Body of pancreas (tissue), 4 donors: ENCODE measurements around the gene DPYD. TPM values are rescaled to one million over a fixed set of nuclear protein-coding genes. Genes with fewer than 3 reads are reported as not detected.

Experiments
- ATAC-seq: fragments of 150-250 bp; one replicate; pipeline ENCODE4 v1.9.1; 2016
- DNase-seq, 4 donors: peaks; one replicate each; pipeline ENCODE4 v3.0.0-alpha.2; 2019
- H3K27ac ChIP-seq, 4 donors: fragments of 200-600 bp; sonication (generic); 1 replicate in 3 of 4; 2 replicates in 1 of 4; pipeline versions ENCODE4 v1.5.1 to v1.6.1; 2016 to 2019; ENCODE audit warnings: mild to moderate bottlenecking in 1 of 4, mixed read lengths in 1 of 4, moderate library complexity in 1 of 4
- H3K27me3 ChIP-seq, 2 donors: fragments of 200-600 bp; sonication (generic); one replicate each; pipeline ENCODE4 v1.6.0; 2016; ENCODE audit warnings: mild to moderate bottlenecking in 1 of 2
- H3K36me3 ChIP-seq, 2 donors: fragments of 200-600 bp; sonication (generic); replicated peaks in 1 of 2; 2 replicates each; pipeline ENCODE4 v1.5.1; 2016; ENCODE audit warnings: low read depth in 2 of 2; ENCODE audit not compliant: insufficient read depth in 1 of 2
- H3K4me1 ChIP-seq: fragments of 200-600 bp; sonication (generic); one replicate; pipeline ENCODE4 v1.6.0; 2016
- H3K4me3 ChIP-seq, 2 donors: fragments of 200-600 bp; sonication (generic); 1 replicate in 1 of 2; 2 replicates in 1 of 2; pipeline ENCODE4 v1.5.1; 2016 to 2019
- H3K9me3 ChIP-seq, 3 donors: fragments of 200-600 bp; sonication (generic); 1 replicate in 2 of 3; 2 replicates in 1 of 3; pipeline ENCODE4 v1.5.1; 2016
- CTCF ChIP-seq, 7 experiments: fragments of 450-650 bp in 4 of 7; fragments of 200-600 bp in 3 of 7; sonication (generic) in 3 of 7; IDR thresholded peaks; one replicate each; pipeline ENCODE4 v1.5.1; 2016 to 2019; ENCODE audit warnings: antibody characterized with exemption in 7 of 7
- POLR2A ChIP-seq, 3 donors: fragments of 450-650 bp; IDR thresholded peaks; one replicate each; pipeline ENCODE4 v1.6.1; 2016; ENCODE audit warnings: antibody characterized with exemption in 3 of 3, mild to moderate bottlenecking in 2 of 3
- WGBS, 2 donors: methylation state at CpG; one replicate each; pipeline ENCODE4 v1.1.5; 2017; 5-methylcytosine and 5-hydroxymethylcytosine counted together
- intact Hi-C: fragments of 100-400 bp; cut with DNase I; formaldehyde crosslinking; loops from one replicate; pipeline ENCODE4 v1.15.1; 2023
- total RNA-seq, 2 donors: library from RNA; depleted of rRNA; stranded (reverse); fragments of >200 nt; gene quantifications; one replicate each; pipeline ENCODE4 v1.1.0, GENCODE V29; 2016

Gene DPYD
- total RNA-seq, 2 donors from 2014 or later, result 13.8 to 17.1 TPM

- Histone ChIP-seq H3K27ac (no peak overlapping the region), H3K4me1 (no peaks in the 10 kb centered on the region), H3K4me3 (no peak overlapping the region), H3K27me3 (no peaks in the 10 kb centered on the region), H3K9me3 (no peaks in the 10 kb centered on the region), H3K36me3 (no peaks in the 10 kb centered on the region)
- WGBS, 2 donors, result 0 to 47% methylated on average over 1 of the region's 1 CpG
- TF ChIP-seq CTCF (IDR thresholded peaks at IDR 0.05) (no peak), POLR2A (IDR thresholded peaks at IDR 0.05) (no peak)
- DNase-seq (no peak), ATAC-seq (no peak)
- intact Hi-C loops, result no loop called here
Measured at GRCh38 chr1:97412737-97413136, 508.1 kb downstream of the DPYD start.

GRCh38 chr1:97412166-97412565, 508.7 kb downstream of the DPYD start:
- TF ChIP-seq CTCF (IDR thresholded peaks at IDR 0.05), result no peak
- no peak for TF ChIP-seq POLR2A (IDR thresholded peaks at IDR 0.05)
- H3K4me3 ChIP-seq, result no peak overlapping the region
- no peaks in the 10 kb centered on the region for H3K4me1 ChIP-seq
- ATAC-seq, result no peak
- no peaks in the 10 kb centered on the region for H3K27me3 ChIP-seq
- WGBS, 2 donors, result 58 to 61% methylated on average over 4 of the region's 4 CpGs
- H3K9me3 ChIP-seq, result no peaks in the 10 kb centered on the region
- H3K36me3 ChIP-seq, result no peaks in the 10 kb centered on the region
- intact Hi-C loops, result no loop called here
- no peak for DNase-seq
- no peak overlapping the region for H3K27ac ChIP-seq

- DNase-seq, result no peak
- 81 to 88% methylated on average over 3 of the region's 3 CpGs for WGBS, 2 donors
- no peak for ATAC-seq
Measured at GRCh38 chr1:97396463-97396862, 524.4 kb downstream of the DPYD start.

GRCh38 chr1:97392701-97393100, 528.1 kb downstream of the DPYD start:
- no peak for DNase-seq
- intact Hi-C loops, result no loop called here
- no peak for TF ChIP-seq CTCF (IDR thresholded peaks at IDR 0.05)
- no peak for TF ChIP-seq POLR2A (IDR thresholded peaks at IDR 0.05)

More at GRCh38 chr1:97396463-97396862, 524.4 kb downstream of the DPYD start:
- Histone ChIP-seq H3K36me3 (no peaks in the 10 kb centered on the region), H3K4me3 (no peak overlapping the region), H3K27me3 (no peaks in the 10 kb centered on the region), H3K4me1 (no peaks in the 10 kb centered on the region), H3K27ac (no peak overlapping the region), H3K9me3 (no peaks in the 10 kb centered on the region)
- intact Hi-C loops, result no loop called here
- no peak for TF ChIP-seq POLR2A (IDR thresholded peaks at IDR 0.05)
- TF ChIP-seq CTCF (IDR thresholded peaks at IDR 0.05), result no peak

GRCh38 chr1:97385536-97386277, 535.1 kb downstream of the DPYD start:
- no peak for DNase-seq
- H3K9me3 ChIP-seq, result no peaks in the 10 kb centered on the region
- WGBS, 2 donors, result 92 to 95% methylated on average over 2 of the region's 2 CpGs
- no peak for ATAC-seq
- intact Hi-C loops, result no loop called here
- TF ChIP-seq POLR2A (IDR thresholded peaks at IDR 0.05) (no peak), CTCF (IDR thresholded peaks at IDR 0.05) (no peak)
- H3K4me3 ChIP-seq, result no peak overlapping the region
- H3K4me1 ChIP-seq, result no peaks in the 10 kb centered on the region
- H3K27ac ChIP-seq, result no peak overlapping the region
- no peaks in the 10 kb centered on the region for H3K27me3 ChIP-seq
- H3K36me3 ChIP-seq, result no peaks in the 10 kb centered on the region

More at GRCh38 chr1:97392701-97393100, 528.1 kb downstream of the DPYD start:
- no peaks in the 10 kb centered on the region for H3K27me3 ChIP-seq
- no peak for ATAC-seq
- H3K4me3 ChIP-seq, result no peak overlapping the region
- H3K9me3 ChIP-seq, result no peaks in the 10 kb centered on the region
- H3K27ac ChIP-seq, result no peak overlapping the region
- H3K4me1 ChIP-seq, result no peaks in the 10 kb centered on the region
- no peaks in the 10 kb centered on the region for H3K36me3 ChIP-seq
